Mesenchymal stem cell (in vitro differentiated cells and primary cell): ENCODE data around the gene PNPLA2.

Experiments
- DNase-seq: peaks from one replicate; pipeline ENCODE4 v3.0.0-alpha.2; 2013
- H2AFZ ChIP-seq: one replicate; pipeline ENCODE4 v1.6.1; 2013; ENCODE audit warnings: low read depth, mild to moderate bottlenecking, control low read depth, inconsistent platforms, low read length, moderate library complexity
- H2AK5ac ChIP-seq: 2 replicates; pipeline ENCODE4 v1.6.1; 2013; ENCODE audit warnings: low read length, moderate library complexity, mild to moderate bottlenecking, inconsistent platforms; ENCODE audit not compliant: severe bottlenecking
- H2BK120ac ChIP-seq: one replicate; pipeline ENCODE4 v1.6.1; 2013; ENCODE audit warnings: low read depth, mild to moderate bottlenecking, inconsistent platforms, low read length, moderate library complexity
- H2BK12ac ChIP-seq, 2 experiments: one replicate each; pipeline ENCODE4 v1.6.1; 2013; ENCODE audit warnings: inconsistent platforms in 2 of 2, low read length in 2 of 2, mild to moderate bottlenecking in 2 of 2, moderate library complexity in 2 of 2, control low read depth in 1 of 2
- H2BK15ac ChIP-seq: one replicate; pipeline ENCODE4 v1.6.1; 2013; ENCODE audit warnings: mild to moderate bottlenecking, low read depth, inconsistent platforms; ENCODE audit not compliant: poor library complexity, severe bottlenecking
- H2BK5ac ChIP-seq: 2 replicates; pipeline ENCODE4 v1.6.1; 2013; ENCODE audit warnings: low read depth, mild to moderate bottlenecking, low read length, control low read depth, inconsistent platforms; ENCODE audit not compliant: poor library complexity, severe bottlenecking
- H3K14ac ChIP-seq, 2 experiments: one replicate each; pipeline ENCODE4 v1.6.1; 2013; ENCODE audit warnings: inconsistent platforms in 2 of 2, low read length in 2 of 2, control low read depth in 1 of 2, mild to moderate bottlenecking in 1 of 2, moderate library complexity in 1 of 2
- H3K18ac ChIP-seq, 2 experiments: one replicate each; pipeline ENCODE4 v1.6.1; 2013; ENCODE audit warnings: inconsistent platforms in 2 of 2, low read length in 2 of 2, control low read depth in 1 of 2, low read depth in 1 of 2, mild to moderate bottlenecking in 1 of 2
- H3K23ac ChIP-seq, 2 experiments: one replicate each; pipeline ENCODE4 v1.6.1; 2013; ENCODE audit warnings: inconsistent platforms in 2 of 2, low read length in 2 of 2, mild to moderate bottlenecking in 2 of 2, moderate library complexity in 2 of 2, control low read depth in 1 of 2
- H3K27ac ChIP-seq: 2 replicates; pipeline ENCODE4 v1.5.1; 2013; ENCODE audit warnings: mild to moderate bottlenecking, moderate library complexity, low read length, control low read depth, inconsistent platforms; ENCODE audit not compliant: poor library complexity, severe bottlenecking
- H3K27me3 ChIP-seq, 2 experiments: 2 replicates each; pipeline versions ENCODE4 v1.6.1 to v1.7.0; 2013; ENCODE audit warnings: low read length in 2 of 2, mild to moderate bottlenecking in 2 of 2, moderate library complexity in 2 of 2, control low read depth in 1 of 2, inconsistent platforms in 1 of 2; ENCODE audit not compliant: control insufficient read depth in 1 of 2, insufficient read depth in 1 of 2
- H3K36me3 ChIP-seq, 2 experiments: 2 replicates each; pipeline versions ENCODE4 v1.6.1 to v1.7.0; 2013; ENCODE audit warnings: low read length in 2 of 2, control low read depth in 1 of 2, inconsistent platforms in 1 of 2, low read depth in 1 of 2, mild to moderate bottlenecking in 1 of 2; ENCODE audit not compliant: insufficient read depth in 2 of 2, control insufficient read depth in 1 of 2
- H3K4ac ChIP-seq, 2 experiments: one replicate each; pipeline ENCODE4 v1.6.1; 2013; ENCODE audit warnings: inconsistent platforms in 2 of 2, low read length in 2 of 2, mild to moderate bottlenecking in 2 of 2, moderate library complexity in 2 of 2, control low read depth in 1 of 2, low read depth in 1 of 2
- H3K4me1 ChIP-seq: 2 replicates; pipeline ENCODE4 v1.6.1; 2013; ENCODE audit warnings: low read depth, low read length, control low read depth; ENCODE audit not compliant: control insufficient read depth, insufficient read depth
- H3K4me2 ChIP-seq: 2 replicates; pipeline ENCODE4 v1.6.1; 2013; ENCODE audit warnings: low read length, mild to moderate bottlenecking, inconsistent platforms; ENCODE audit not compliant: poor library complexity, severe bottlenecking
- H3K4me3 ChIP-seq, 2 experiments: 2 replicates each; pipeline versions ENCODE4 v1.5.1 to v1.7.0; 2013; ENCODE audit warnings: low read length in 2 of 2, mild to moderate bottlenecking in 2 of 2, control low read depth in 1 of 2, low read depth in 1 of 2; ENCODE audit not compliant: insufficient read depth in 1 of 2
- H3K79me1 ChIP-seq: replicated peaks from 2 replicates; pipeline ENCODE4 v1.6.1; 2013; ENCODE audit warnings: mild to moderate bottlenecking, control low read depth, low read length, inconsistent platforms; ENCODE audit not compliant: poor library complexity, severe bottlenecking
- H3K9ac ChIP-seq: 2 replicates; pipeline ENCODE4 v1.7.0; 2013; ENCODE audit warnings: mild to moderate bottlenecking, low read length, moderate library complexity
- H3K9me3 ChIP-seq: 2 replicates; pipeline ENCODE4 v1.7.0; 2013; ENCODE audit warnings: mild to moderate bottlenecking, low read length; ENCODE audit not compliant: control insufficient read depth
- H4K8ac ChIP-seq: one replicate; pipeline ENCODE4 v1.6.1; 2013; ENCODE audit warnings: inconsistent platforms, mild to moderate bottlenecking, low read length, moderate library complexity
- H4K91ac ChIP-seq: one replicate; pipeline ENCODE4 v1.6.1; 2013; ENCODE audit warnings: mild to moderate bottlenecking, low read length, inconsistent platforms
- WGBS: methylation state at CpG from one replicate; pipeline ENCODE4 v1.1.7; 2013; ENCODE audit warnings: mixed read lengths; 5-methylcytosine and 5-hydroxymethylcytosine counted together

Gene PNPLA2

GRCh38 chr11:787084-787675 lies 31.5 kb upstream of the PNPLA2 start:
- H2AFZ ChIP-seq: no peak overlapping the region
- H2BK12ac ChIP-seq: no peak overlapping the region
- H2BK120ac ChIP-seq: no peak overlapping the region
- H3K36me3 ChIP-seq: peaks cover 6 to 15% of the 10 kb centered on the region in 2 experiments
- H3K9ac ChIP-seq: no peak overlapping the region
- no peak overlapping the region for H4K8ac ChIP-seq
- no peak overlapping the region for H3K4me2 ChIP-seq
- H3K4ac ChIP-seq: peak overlapping the region in 1 of 2 experiments; percentile 35
- peaks cover 4 to 14% of the 10 kb centered on the region in 2 experiments for H3K27me3 ChIP-seq
- no peak overlapping the region for H3K4me3 ChIP-seq
- H3K4me1 ChIP-seq: peaks cover 25% of the 10 kb centered on the region
- no peak overlapping the region for H3K18ac ChIP-seq
- H3K14ac ChIP-seq: no peak overlapping the region
- H3K23ac ChIP-seq: no peak overlapping the region
- H2AK5ac ChIP-seq: no peak overlapping the region
- H3K9me3 ChIP-seq: no peaks in the 10 kb centered on the region
- 90% methylated on average over 22 of the region's 24 CpGs for WGBS
- no peak overlapping the region for H3K27ac ChIP-seq
- no peak for DNase-seq
- H4K91ac ChIP-seq: no peak overlapping the region
- no peak overlapping the region for H2BK5ac ChIP-seq
- H2BK15ac ChIP-seq: no peak overlapping the region
- H3K79me1 ChIP-seq: no peaks in the 10 kb centered on the region

- H3K36me3 ChIP-seq: peaks cover 7 to 25% of the 10 kb centered on the region in 2 experiments
- H2AK5ac ChIP-seq: no peak overlapping the region
- no peak overlapping the region for H2BK120ac ChIP-seq
- no peak overlapping the region for H2BK5ac ChIP-seq
- H2AFZ ChIP-seq: no peak overlapping the region
- H3K4ac ChIP-seq: no peak overlapping the region
- H3K4me1 ChIP-seq: peaks cover 21% of the 10 kb centered on the region
- no peak overlapping the region for H2BK15ac ChIP-seq
- H2BK12ac ChIP-seq: no peak overlapping the region
- no peak overlapping the region for H3K4me2 ChIP-seq
- H3K9ac ChIP-seq: no peak overlapping the region
- H3K4me3 ChIP-seq: no peak overlapping the region
- H3K79me1 ChIP-seq: peaks cover 3% of the 10 kb centered on the region
- H3K23ac ChIP-seq: no peak overlapping the region
- no peak overlapping the region for H4K91ac ChIP-seq
- no peak overlapping the region for H4K8ac ChIP-seq
- H3K9me3 ChIP-seq: no peaks in the 10 kb centered on the region
- H3K27me3 ChIP-seq: peaks cover 4 to 14% of the 10 kb centered on the region in 2 experiments
- no peak overlapping the region for H3K14ac ChIP-seq
- 85% methylated on average over 28 of the region's 28 CpGs for WGBS
- no peak overlapping the region for H3K18ac ChIP-seq
- H3K27ac ChIP-seq: no peak overlapping the region
- no peak for DNase-seq
Measured at GRCh38 chr11:788009-788640, 30.6 kb upstream of the PNPLA2 start.

DNA sequence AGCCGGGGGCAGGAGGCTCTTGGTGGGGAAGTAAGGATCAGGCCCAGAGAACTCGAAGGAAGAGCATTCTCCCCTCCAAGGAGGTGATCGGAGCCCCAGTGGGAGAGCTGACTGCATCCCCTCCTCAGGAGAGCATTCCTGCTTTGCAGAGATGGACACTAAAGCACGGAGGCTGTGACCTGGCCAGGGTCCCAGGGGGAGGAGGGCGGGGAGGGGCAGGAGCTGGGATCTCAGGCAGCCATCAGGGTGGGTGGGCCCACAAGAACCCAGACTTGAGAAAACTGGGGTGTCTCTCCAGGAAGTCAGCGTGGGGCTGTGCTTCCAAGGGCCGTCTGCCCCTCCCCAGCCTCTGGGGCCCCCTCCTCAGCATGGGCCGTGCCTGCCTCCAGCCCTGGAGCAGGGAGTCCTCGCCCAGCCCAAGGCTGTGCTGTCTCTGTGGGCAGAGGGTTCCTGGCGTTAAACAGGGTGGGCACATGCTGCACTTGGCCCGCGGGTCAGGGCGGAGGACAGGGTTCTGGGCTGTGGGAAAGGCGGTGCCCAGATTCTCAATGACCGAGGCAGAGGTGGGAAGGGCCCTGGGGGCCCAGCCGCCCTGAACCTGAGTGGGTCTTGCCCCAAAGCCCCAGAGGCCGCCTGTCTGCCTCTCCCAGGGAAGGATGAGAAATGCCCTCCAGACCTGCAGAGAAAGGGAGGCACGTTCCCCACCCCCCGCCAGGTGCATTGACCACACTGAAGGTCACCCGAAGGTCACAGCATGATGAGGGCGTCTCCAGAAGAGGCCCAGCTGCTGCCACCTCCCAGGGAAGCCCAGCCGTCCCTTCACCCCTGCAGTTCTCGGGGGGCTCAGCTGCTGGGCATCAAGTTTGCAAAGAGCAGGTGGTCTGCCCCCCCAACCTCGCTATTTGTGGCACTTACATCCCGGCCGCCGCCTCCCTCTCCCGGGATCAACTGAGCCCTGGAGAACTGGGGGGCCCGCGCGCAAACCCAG lies 29.5 kb upstream of the PNPLA2 start:
- Histone ChIP-seq H3K23ac (no peak overlapping the region), H2BK12ac (no peak overlapping the region), H2AK5ac (no peak overlapping the region), H4K8ac (no peak overlapping the region), H3K9me3 (no peaks in the 10 kb centered on the region), H3K9ac (no peak overlapping the region), H4K91ac (no peak overlapping the region), H3K36me3 (peaks cover 17 to 36% of the 10 kb centered on the region in 2 experiments), H2BK120ac (no peak overlapping the region), H3K4me1 (peaks cover 16% of the 10 kb centered on the region), H3K4me2 (no peak overlapping the region), H2BK5ac (no peak overlapping the region), H2BK15ac (no peak overlapping the region), H3K79me1 (peaks cover 3% of the 10 kb centered on the region), H3K18ac (no peak overlapping the region), H3K27me3 (peaks cover 4 to 14% of the 10 kb centered on the region in 2 experiments), H3K4ac (peak overlapping the region in 1 of 2 experiments; percentile 30), H2AFZ (no peak overlapping the region), H3K14ac (no peak overlapping the region), H3K27ac (no peak overlapping the region), H3K4me3 (peak overlapping the region in 1 of 2 experiments; percentile 72)
- 65% methylated on average over 31 of the region's 31 CpGs for WGBS
- no peak for DNase-seq

- Histone ChIP-seq H2AK5ac (no peak within 1 kb of the TSS), H3K36me3 (peaks cover 19 to 43% of the 10 kb centered on the region in 2 experiments), H3K9ac (peak within 1 kb of the TSS; percentile 29), H3K23ac (no peak within 1 kb of the TSS), H2BK12ac (no peak within 1 kb of the TSS), H3K4ac (peak within 1 kb of the TSS; percentile 30), H2BK5ac (no peak within 1 kb of the TSS), H2BK15ac (no peak within 1 kb of the TSS), H3K4me3 (peak within 1 kb of the TSS in 1 of 2 experiments; percentile 72), H4K8ac (peak within 1 kb of the TSS; percentile 19), H2BK120ac (no peak within 1 kb of the TSS), H3K27me3 (peaks cover 4 to 14% of the 10 kb centered on the region in 2 experiments), H3K18ac (no peak within 1 kb of the TSS), H3K4me2 (no peak within 1 kb of the TSS), H3K79me1 (peaks cover 3% of the 10 kb centered on the region), H3K14ac (no peak within 1 kb of the TSS), H3K27ac (no peak within 1 kb of the TSS), H2AFZ (no peak within 1 kb of the TSS), H3K4me1 (peaks cover 22% of the 10 kb centered on the region), H3K9me3 (no peaks in the 10 kb centered on the region), H4K91ac (no peak within 1 kb of the TSS)
- peak; percentile 24 for DNase-seq
- 19% methylated on average over 32 of the region's 44 CpGs for WGBS
Measured at GRCh38 chr11:789943-790342, 28.8 kb upstream of the PNPLA2 start, which contains the start of gene CEND1. CEND1 (minus strand) TSS chr11:790090; CDS start chr11:788576, 1,514 bp downstream.
